NCI-H1694 treated with DMSO at 0.1 percent for 48 hours (cell line): ENCODE measurements around the gene ARMC9.

ENCODE experiments used
- DNase-seq: peaks from one replicate; lab custom pipeline; 2025; lab: John Stamatoyannopoulos, UW

ARMC9 gene

DNA sequence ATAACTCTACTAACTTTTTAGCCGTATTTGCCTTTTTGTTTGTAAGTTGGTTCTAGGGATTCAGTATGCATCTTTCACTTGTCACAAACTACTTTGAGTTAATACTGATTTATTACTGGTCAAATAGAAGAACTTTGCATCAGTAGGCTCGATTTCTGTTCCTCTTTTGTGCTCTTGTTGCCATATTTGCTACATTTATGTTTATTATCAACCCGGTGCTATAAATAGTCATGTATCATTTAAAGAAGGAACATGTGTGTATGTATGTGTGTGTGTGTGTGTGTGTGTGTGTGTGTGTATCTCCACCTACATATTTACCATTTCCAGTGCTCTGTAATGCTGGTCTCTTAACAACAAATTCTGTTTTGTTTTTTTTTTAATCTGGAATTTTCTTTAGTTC lies 117.5 kb downstream of the ARMC9 start:
- DNase-seq: no peak

DNA sequence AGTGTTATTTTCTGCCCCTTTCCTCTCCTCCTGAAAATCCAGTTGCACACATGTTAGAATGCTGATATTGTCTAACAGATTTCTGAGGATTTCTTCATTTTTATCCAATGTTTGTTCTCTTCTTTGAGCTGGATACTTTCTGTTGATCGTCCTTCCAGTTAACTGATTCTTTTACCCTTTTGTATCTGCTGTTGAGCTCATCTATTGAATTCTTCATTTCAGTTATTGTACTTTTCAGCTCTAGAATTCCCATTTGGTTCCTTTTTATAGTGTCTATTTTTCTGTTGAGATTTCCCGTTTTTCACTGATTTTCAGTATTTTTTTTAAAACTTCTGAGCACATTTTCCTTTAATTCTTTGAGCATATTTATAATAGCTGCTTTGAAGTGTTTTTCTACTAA lies 119.1 kb downstream of the ARMC9 start:
- no peak for DNase-seq

DNA sequence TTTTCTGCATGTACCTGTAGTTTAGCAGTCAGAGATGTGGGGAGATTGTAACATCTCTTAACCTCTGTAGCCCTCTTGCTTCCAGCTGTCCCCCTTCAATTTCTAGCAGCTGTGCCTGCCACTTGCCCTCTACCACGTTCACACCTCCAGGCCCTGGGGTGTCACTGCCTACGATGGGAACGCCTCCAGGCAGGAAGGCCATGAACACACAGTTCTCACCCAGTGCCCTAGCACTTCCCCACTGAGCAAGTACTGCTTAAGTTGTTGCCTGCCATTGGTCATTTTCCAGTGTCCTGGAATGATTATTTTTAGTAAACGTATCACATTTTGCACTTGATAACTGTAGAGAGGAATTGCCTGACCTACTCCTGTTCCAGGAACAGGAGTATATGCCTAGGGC lies 120.0 kb downstream of the ARMC9 start:
- DNase-seq: no peak

DNA sequence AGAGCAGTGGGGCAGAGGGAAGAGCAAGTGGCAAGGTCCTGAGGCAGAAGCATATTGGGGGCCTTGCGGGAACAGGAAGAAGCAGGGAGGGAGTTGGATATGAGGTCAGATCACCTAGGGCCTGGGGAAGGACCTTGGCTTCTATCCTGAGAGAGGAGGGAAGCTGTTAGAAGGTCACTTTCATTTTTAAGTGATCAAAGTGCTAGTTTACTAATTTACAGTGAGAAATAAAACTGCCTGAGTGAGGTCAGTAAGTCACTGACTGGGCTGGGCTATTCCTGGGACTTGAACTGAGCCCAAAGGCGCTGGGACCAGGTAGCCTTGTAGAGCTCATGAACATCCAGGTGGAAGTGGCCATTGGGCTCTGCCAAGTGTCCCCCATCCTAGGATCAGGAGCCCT lies 120.5 kb downstream of the ARMC9 start:
- DNase-seq: no peak

DNA sequence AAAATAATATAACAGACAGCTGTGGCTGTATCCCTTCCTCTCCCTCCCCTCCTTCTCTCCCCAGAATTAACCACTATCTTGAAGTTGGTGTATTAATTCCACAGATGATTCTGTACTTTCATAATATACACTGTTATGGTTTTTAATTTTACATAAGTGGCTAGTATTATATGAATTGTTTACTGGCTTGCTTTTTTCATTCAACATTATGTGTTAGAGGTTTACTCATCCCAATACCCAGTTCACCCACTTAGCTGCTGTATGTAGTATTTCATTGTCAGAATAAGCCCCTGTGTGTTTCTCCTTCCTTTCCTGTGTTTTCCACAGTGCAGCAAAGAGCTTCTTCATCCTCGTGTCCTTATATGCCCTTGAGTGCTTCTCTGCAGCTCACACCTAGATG lies 121.4 kb downstream of the ARMC9 start:
- no peak for DNase-seq

DNA sequence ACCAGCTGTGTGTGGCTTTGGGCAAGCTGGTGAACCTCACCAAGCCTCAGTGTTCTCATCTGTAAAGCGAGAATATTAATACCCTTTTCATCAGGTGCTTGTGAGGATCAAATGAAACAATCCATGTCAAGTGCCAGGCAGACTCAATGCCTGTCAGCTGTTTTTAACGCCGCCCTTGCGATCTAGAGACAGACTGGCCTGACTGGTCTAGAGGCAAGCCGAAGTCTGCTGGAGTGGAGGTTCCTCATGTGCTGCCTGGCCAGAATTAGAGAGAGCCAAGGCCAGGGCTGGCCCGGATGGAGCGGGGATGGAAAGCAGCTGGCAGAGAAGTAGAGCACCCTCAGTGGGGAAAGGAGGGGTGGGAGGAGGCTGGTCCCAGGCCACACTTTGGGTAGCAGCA lies 122.6 kb downstream of the ARMC9 start:
- DNase-seq: no peak

DNA sequence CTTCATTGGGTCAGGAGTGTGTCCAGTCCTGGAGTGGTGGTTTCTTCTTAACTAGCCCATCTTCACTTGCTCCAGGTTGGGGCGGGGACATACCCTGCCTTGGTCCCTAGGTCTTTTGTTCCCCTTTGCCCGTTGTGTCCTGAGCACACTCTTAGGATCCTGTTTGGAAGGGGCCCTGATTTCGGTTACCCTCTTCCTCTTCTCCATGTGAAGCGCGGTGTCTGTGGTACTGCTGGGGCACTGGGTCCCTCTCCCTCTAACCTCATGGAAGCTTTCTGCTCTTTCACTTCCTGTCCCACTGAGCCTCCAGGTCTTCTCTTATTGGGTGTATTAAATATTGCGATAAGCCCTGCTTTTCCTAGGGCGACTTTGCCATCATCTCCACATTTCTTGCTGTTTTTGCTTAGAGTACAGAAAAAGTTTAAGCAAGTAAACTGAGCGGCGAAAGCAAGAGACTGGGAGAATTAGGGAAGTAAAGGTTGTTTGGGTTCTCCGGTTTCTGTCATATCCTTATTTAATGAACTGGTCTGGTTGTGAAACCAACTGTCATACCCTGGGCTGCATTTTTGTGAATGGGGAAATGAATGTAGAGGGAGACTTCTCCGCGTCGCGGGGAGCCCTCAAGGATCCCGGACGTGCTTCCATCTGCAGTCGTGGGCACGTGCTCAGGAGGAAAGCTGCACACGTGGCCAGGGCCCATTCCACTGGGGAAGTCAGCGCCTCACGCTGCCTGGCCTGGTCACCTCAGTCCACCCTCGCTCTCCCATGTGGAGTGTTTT lies 123.3 kb downstream of the ARMC9 start:
- no peak for DNase-seq

DNA sequence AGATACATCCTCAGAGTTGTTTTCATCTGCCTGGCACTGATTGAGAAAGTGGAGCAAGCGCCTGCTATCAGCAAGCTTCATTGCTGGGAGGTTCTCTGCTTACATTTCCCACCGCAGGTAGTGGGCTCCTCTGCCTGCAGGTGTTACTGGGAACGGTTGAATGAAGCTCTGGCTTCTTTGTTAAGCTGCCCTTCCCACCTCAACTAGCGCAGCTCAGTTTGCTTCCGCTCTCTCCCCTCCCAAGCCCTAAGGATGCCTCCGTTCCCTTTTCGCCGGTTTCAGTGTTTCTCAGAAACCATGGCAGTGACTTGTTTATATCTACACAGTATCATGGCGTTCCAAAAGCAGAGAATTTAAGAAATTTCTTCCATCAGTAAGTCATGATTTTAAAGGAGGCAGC lies 124.9 kb downstream of the ARMC9 start:
- no peak for DNase-seq

DNA sequence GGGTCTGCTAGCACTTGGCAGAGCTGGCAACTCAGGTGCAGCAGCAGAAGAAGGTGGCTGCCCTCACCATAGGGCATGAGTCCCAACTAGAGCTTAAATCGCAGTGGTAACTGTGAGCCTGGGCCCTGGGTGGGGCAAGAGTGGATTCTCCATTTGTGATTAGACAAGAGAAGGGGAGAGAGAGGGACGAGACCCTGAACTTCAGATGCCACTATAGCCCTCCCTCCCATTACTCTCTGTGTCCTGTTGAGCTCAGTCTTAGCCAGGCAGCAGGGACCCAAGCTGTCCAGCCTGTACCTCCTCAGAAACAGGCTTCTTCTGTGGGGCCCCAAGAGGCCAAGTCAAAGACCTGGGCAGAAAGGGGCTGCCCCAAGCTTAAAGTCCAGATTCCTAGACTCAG lies 127.4 kb downstream of the ARMC9 start:
- no peak for DNase-seq

DNA sequence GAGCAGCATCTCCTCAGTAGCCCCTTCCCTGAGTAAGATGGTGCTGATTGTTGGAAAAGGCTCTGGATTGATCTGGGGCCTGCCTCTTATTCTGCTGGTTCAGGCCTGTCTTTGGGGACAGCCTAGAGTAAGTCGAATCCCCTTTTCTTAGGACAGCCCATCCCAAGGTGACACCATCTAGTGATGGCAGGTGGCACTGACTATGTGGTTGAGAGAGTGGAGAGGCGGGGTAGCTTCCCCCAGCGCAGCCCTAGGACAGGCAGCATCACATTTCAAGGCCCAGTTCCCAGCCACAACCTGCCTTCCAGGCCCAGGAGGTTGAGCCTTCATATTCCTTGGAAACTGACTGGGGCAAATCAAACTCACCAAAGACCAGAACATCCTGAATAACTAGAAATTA lies 128.0 kb downstream of the ARMC9 start:
- no peak for DNase-seq

DNA sequence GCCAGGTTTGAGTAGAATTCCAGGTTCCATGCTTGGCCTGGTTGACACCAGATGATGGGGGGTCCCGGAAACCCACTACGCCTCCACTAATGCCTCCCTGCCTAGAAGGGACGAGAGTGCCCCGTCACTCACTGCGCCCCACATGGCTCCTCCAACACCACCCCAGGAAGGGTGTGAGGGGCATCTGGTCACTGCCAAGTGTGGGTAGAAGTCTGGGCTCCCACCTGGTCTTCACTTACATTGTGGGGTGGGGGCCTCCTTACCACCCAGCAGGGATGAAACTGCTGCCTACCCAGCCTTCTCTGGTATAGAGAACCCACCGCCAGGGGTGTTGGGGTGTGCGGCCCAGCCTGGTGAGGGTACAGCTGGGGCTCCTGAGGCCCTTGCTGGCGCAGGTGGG lies 131.9 kb downstream of the ARMC9 start:
- DNase-seq: no peak

DNA sequence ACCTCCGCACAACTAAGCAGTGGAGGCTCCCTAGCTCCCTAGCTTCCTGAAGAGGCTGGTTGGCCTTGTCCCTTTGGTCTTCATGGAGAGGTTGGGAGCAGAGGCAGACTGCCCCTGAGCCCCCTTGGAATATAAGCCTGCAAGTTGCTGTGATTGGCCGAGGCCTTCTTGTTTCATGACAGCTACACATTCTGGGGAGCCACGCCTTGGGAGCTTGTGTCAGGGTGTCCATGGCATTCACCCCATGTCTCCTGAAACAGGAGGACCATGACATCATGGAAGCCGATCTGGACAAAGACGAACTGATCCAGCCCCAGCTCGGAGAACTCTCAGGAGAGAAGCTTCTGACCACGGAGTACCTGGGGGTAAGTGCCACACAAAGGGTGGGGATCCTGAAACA lies 133.1 kb downstream of the ARMC9 start:
- no peak for DNase-seq

DNA sequence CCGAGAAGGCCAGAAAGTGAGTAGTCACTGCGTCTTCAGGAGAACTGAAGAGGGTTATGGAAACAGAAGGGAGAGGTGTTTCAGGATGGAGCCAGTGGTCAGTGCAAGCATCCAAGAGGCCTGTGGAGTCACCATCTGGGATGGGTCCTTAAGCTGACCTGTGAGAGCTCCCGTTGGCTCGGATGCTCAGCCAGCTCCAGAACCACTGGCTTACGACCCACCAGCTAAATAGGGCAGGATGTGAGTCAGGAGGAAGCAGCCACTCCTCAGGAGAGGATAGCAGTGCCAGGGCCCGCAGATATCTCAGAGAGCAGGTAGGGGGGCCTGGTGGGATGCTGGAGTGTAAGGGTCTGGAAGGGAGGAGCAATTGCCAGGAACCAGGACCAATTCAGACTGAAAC lies 134.0 kb downstream of the ARMC9 start:
- no peak for DNase-seq

DNA sequence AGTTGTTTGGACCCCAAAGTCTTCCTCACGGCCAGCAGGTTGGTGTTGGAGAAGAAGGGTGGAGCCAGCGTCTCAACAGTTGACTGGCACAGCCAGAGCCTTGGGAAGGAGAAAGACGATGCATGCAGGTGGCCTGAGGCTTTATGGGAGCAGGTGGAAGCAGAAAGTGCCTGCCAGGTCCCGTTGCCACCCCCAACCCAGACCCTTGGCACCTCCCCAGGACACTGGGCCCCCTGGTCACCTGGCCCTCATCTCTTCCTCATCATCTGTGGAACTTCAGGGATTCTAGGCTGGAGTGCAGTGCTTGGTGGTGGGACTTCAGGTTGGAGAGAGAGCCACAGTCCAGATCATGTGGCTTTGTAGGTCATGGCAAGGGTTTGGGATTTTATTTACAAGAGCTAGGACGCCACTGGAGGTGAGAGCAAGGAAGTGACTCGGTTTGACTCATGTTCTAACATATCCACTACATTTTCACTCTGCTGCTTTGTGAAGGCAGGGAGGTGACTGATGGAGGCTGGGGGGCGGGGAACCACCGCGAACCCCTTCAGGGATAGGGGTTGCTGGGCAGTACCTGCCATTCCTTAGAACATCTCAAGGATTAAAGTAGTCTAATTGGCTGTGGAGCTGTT lies 134.6 kb downstream of the ARMC9 start:
- no peak for DNase-seq

DNA sequence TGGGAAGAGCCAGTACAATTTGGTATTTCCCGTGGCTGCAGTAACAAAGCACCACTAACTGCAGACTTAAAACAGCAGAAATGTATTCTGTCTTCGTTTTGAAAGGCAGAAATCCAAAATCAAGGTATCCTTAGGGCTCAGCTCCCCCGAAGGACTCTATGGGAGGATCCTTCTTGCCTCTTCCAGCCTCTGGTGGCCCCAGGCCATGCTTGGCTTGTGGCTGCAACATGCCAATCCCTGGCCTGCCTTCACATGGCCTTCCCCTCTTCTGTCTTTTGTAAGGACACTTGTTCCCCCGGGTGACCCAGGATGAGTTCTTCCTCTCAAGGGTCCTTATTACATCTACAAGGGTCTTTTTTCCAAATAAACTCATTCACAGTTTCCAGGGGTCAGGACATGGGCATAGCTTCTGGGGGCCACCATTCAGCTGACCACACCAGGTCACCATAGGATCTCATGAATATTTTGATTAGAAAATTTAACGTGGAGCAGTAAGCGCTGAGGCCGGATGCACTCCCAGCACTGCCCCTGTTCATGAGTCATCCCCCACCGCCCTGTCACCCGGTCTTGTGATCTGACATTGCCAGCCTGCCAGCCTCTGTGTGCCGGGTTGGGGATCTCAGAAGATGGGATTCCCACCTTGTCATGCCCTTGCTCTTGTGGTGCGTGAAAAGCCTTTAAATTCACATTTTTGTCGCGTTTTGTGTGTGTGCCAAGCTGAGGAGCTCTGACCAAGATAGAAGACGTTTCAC lies 135.9 kb downstream of the ARMC9 start:
- no peak for DNase-seq

DNA sequence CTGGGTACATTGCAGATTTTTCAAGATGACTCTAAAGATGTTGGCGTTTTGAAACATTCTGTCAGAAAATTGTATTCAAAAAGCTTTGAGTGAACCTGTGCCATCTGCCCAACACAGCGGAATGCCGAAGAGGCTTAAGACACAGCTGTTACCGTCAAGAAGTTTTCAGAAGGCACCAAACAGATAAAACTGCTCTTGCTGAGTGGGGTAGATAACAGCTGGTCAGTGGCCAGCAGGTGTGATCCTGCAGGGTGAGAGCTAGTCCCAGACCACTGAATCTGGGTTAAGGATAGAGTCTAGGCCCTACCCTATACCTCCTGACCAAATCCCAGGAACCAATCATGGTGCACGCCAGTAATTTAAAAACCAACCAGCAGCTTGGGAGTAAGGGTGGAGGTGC lies 136.6 kb downstream of the ARMC9 start:
- no peak for DNase-seq

DNA sequence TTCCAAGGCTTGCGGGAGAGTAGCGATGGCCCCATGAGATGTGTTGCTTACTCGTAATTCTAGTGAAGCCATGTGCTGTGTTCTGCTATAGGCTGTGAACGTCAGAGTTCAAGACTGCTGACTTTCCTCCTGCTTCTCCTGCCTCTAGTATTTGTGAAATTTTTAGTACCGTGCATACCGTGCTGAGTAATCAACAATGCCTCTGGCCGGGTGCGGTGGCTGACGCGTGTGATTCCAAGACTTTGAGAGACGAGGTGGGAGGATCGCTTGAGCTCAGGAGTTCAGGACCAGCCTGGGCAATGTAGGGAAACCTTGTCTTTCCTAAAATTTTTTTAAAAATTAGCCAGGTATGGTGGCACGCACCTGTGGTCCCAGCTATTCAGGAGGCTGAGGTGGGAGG lies 137.2 kb downstream of the ARMC9 start:
- no peak for DNase-seq

DNA sequence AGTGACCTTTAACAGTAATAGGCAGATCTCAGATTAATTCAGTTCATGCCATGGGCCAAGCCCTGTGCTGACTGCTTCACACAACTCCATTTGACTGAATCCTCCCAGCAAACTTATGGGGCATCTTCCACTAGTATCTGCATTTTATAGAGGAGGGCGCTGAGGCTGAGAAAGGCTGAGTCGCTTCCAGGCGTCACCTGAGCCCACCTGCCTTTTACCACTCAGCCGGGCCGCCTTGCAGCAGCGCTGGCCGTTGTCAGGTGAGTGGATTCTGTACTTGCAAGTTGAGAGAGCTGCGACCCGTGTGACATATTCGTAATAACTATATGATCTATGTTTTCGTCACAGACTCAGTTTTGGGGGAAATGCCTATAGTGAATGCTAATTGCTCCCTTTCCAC lies 137.8 kb downstream of the ARMC9 start:
- DNase-seq: no peak

DNA sequence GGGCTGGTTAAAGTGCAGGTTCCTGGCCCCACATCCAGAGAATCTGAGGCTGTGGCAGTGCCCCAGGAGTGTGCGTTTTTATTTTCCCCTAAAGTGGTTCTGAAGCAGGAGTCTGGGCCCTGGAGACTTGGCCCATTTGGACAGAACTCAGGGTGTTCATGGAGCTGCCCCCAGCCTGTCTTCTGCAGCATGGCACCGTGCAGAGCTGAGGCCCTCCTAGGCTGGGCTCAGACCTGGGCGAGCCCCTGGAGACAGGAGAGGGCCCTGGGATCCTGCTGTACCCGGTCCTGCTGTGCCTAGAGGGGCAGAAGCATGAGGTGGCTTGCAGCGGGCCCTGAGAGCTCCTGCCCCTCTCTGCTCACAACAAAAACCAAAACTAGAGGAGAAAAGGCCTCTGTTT lies 138.3 kb downstream of the ARMC9 start:
- DNase-seq: no peak

DNA sequence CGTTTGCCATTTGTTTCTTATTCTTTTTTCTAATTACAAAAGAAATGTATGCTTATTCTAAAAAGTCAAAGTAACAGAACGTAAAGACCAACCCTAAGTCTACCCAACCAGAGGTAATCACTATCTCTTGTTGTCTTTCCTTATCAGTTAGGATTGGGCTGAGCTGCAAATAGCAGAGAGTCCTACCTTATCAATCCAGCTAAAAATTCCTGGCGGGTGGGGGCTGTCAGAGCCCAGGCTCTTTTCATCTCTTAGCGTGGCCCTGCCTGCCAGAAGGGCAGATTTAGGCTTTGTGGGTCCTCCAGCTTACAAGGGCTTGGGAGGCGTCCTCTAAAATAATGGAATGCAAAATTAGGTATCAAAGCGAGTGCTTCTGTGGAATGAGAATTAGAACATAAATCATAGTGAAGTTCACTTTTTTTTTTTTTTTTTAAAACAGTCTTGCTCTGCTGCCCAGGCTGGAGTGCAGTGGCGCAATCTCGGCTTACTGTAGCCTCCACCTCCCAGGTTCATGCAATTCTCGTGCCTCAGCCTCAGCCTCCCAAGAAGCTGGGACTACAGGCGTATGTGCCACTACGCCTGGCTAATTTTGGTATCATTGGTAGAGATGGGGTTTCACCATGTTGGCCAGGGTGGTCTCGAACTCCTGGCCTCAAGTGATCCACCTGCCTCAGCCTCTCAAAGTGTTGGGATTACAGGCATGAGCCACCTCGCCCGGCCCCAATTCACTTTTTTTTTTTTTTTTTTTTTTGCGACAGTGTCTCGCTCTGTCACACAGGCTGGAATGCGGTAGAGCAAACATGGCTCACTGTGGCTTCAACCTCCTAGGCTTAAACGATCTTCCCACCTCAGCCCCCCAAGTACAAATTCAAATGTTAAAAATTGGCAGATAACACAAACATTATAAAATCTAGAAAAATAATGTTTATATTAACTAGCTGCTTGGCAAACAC lies 139.7 kb downstream of the ARMC9 start:
- DNase-seq: no peak

DNA sequence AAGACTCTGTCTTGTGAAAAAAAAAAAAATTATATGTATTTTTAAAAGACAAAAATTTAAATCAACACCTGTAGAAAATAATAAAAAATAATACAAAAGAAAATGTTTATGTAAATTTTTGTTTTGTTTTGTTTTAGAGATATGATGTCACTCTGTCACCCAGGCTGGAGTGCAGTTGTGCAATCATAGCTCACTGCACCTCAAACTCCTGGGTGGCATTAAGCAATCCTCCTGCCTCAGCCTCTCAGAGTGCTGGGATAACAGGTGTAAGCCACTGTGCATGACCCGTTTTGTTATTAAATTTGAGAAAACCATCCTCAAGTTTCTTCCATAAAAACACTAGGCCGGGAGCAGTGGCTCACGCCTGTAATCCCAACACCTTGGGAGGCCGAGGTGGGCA lies 140.9 kb downstream of the ARMC9 start:
- DNase-seq: no peak

DNA sequence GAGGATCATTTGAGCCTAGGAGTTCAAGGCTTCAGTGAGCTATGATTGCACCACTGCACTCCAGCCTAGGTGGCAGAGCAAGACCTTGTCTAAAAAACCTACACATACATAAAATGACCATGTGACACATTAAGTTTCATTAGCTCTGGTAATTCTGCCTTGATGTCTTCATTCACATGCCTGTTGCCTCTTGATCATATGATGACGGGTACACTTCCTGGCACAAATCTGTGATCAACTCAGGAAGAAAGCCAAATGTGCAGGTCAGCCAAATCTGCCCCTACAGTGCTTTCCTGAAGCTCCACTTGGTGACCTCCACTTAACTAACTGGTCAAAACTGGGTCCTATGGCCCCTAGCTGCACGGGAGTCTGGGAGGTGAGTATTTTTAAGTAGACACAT lies 142.7 kb downstream of the ARMC9 start:
- DNase-seq: no peak
